Neutrophil (primary cell): ENCODE results near the gene DISC1.
A peak's percentile ranks its signal among the peaks of the same experiment; 100 is the strongest.
"Not testable (repeated sequence)": the region's sequence is repeated elsewhere in the genome, so short reads cannot be mapped to it uniquely, and the experiment has no call there.

Experiments used
- H3K27ac ChIP-seq: fragments of 200-600 bp; sonication (generic); 2 replicates; pipeline ENCODE4 v1.5.1; 2016; ENCODE audit warnings: mild to moderate bottlenecking, moderate library complexity
- H3K27me3 ChIP-seq: fragments of 200-600 bp; sonication (generic); 2 replicates; pipeline ENCODE4 v1.6.0; 2016; ENCODE audit warnings: mild to moderate bottlenecking
- H3K36me3 ChIP-seq: fragments of 200-600 bp; sonication (generic); 2 replicates; pipeline ENCODE4 v1.5.1; 2017
- H3K4me1 ChIP-seq, 2 experiments: fragments of 200-600 bp in 1 of 2; sonication (generic) in 1 of 2; 1 replicate in 1 of 2; 2 replicates in 1 of 2; pipeline versions ENCODE4 v1.5.1 to v1.6.1; 2013 to 2016; ENCODE audit warnings: low read depth in 1 of 2, low read length in 1 of 2, mild to moderate bottlenecking in 1 of 2, moderate library complexity in 1 of 2; ENCODE audit not compliant: control insufficient read depth in 1 of 2, insufficient read depth in 1 of 2
- H3K4me3 ChIP-seq, 2 experiments: fragments of 200-600 bp in 1 of 2; sonication (generic) in 1 of 2; 1 replicate in 1 of 2; 2 replicates in 1 of 2; pipeline ENCODE4 v1.5.1; 2013 to 2016; ENCODE audit warnings: low read depth in 1 of 2, low read length in 1 of 2, mild to moderate bottlenecking in 1 of 2, moderate library complexity in 1 of 2
- H3K9me3 ChIP-seq: fragments of 200-600 bp; sonication (generic); 2 replicates; pipeline ENCODE4 v1.5.1; 2016
- TF ChIP-seq, protein P1 (sequence below): fragments of 200-600 bp; sonication (generic); IDR thresholded peaks from 2 replicates; pipeline ENCODE4 v1.5.1; 2016; ENCODE audit warnings: antibody characterized with exemption

Gene DISC1

DNA sequence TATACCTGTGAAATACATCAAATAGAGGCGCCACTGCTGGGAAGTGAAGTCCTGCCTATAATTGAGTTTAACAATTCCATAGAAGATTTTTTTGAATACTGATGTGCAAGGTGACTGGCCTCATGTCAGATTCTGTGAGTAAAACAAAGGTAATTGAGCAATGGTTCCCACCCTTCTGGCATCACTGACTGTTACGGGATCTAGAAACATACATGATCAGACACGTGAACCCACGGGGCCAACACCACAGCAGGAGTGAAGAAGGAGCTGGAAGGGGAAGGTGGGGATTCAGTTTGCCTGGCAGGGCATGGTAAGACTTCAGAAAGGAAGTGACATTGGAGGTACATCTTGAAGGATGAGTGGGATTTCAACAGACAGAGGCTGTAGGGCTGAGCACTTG is 270.2 kb downstream of the DISC1 start:
- H3K27ac ChIP-seq = no peak overlapping the region

DNA sequence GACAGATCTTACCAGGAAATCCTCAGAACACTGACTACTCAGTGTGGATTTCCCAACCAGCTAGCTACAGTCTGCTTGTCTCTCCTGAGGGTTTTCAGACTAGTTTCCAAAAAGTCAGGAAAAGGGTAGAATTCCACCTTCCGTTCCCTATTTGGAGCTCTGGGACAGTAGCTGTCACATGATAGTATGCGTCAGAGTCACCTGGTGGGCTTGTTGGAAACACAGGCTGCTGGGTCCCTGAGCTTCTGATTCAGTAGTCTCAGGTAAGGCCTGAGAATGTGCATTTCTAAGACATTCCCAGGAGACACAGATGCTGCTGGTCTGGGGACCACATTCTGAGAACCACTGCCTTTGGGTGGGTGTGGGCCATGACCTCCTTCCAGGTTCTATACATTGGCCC is 272.5 kb downstream of the DISC1 start:
- H3K36me3 ChIP-seq = no peaks in the 10 kb centered on the region
- H3K4me1 ChIP-seq = no peaks in the 10 kb centered on the region
- no peak overlapping the region for H3K4me3 ChIP-seq
- TF ChIP-seq, protein P1, sequence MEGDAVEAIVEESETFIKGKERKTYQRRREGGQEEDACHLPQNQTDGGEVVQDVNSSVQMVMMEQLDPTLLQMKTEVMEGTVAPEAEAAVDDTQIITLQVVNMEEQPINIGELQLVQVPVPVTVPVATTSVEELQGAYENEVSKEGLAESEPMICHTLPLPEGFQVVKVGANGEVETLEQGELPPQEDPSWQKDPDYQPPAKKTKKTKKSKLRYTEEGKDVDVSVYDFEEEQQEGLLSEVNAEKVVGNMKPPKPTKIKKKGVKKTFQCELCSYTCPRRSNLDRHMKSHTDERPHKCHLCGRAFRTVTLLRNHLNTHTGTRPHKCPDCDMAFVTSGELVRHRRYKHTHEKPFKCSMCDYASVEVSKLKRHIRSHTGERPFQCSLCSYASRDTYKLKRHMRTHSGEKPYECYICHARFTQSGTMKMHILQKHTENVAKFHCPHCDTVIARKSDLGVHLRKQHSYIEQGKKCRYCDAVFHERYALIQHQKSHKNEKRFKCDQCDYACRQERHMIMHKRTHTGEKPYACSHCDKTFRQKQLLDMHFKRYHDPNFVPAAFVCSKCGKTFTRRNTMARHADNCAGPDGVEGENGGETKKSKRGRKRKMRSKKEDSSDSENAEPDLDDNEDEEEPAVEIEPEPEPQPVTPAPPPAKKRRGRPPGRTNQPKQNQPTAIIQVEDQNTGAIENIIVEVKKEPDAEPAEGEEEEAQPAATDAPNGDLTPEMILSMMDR = no peak
- no peaks in the 10 kb centered on the region for H3K9me3 ChIP-seq
- H3K27ac ChIP-seq = no peak overlapping the region
- H3K27me3 ChIP-seq = no peaks in the 10 kb centered on the region

More for the DNA sequence above, 270.2 kb downstream of the DISC1 start:
- H3K4me1 ChIP-seq = no peaks in the 10 kb centered on the region
- no peaks in the 10 kb centered on the region for H3K27me3 ChIP-seq
- H3K36me3 ChIP-seq = no peaks in the 10 kb centered on the region
- no peak overlapping the region for H3K4me3 ChIP-seq
- H3K9me3 ChIP-seq = no peaks in the 10 kb centered on the region
- TF ChIP-seq, protein P1 = no peak

DNA sequence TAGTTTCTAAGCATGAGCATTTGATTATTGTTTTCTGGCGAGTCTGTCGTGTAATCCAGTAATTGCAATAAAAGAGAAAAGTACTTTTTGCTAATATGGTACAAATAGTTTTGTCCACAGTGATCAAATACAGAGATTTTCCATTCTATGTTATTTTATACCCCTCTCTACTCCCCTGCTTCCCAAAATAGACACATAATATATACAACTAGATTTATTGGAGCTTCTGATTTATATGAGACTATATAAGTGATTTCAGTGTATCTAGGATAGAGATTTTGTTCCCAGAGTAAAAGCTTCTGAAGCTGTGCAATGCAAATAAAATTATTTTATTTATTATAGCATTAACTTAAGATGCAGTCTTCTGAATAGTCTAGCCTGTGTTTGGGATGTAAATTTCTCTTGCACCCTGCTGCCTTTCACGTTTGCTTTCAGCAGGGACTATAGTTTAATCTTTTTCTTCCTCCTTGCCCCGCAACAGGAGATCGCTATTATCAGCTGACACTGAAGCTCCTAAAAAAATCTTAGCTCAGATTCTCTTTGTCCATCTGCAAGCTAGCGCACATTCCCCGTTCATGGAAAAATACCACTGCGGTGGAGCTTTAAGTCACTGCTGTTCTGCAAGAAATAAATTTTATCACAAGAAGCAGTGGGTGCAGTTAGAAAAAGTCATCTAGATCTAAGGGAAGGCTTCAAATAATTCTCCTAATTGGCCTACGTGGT is 273.3 kb downstream of the DISC1 start:
- Histone ChIP-seq H3K4me3 (no peak overlapping the region), H3K27me3 (no peaks in the 10 kb centered on the region), H3K27ac (no peak overlapping the region), H3K4me1 (no peaks in the 10 kb centered on the region), H3K36me3 (no peaks in the 10 kb centered on the region), H3K9me3 (no peaks in the 10 kb centered on the region)
- TF ChIP-seq, protein P1 = no peak

DNA sequence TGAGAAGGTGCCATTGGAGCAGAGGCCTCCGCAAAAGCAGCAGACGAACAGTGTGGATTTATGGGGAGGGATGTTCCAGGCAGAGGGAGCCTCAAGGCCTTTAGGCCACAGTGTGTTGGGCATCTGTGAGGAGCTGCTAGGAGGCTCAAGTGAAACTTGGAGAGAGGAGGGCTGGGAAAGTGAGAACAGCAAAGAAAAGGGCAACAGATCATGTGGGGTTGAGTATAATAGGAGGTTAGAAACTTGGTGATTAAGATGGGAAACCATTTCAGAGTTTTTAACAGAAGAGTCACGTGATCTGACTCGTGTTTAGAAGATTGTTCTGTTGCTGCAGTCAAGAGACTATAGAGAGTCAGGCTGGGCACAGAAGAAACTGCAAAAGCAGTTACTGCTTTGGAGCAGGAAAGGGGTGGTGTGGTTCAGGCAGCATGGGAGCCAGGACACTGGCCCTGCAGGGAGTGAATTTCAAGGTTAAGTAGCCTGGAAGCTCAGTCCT is 277.0 kb downstream of the DISC1 start:
- no peaks in the 10 kb centered on the region for H3K27me3 ChIP-seq
- no peak overlapping the region for H3K27ac ChIP-seq
- TF ChIP-seq, protein P1 = no peak
- no peaks in the 10 kb centered on the region for H3K36me3 ChIP-seq
- H3K4me1 ChIP-seq = no peaks in the 10 kb centered on the region
- no peak overlapping the region for H3K4me3 ChIP-seq
- H3K9me3 ChIP-seq = no peaks in the 10 kb centered on the region

DNA sequence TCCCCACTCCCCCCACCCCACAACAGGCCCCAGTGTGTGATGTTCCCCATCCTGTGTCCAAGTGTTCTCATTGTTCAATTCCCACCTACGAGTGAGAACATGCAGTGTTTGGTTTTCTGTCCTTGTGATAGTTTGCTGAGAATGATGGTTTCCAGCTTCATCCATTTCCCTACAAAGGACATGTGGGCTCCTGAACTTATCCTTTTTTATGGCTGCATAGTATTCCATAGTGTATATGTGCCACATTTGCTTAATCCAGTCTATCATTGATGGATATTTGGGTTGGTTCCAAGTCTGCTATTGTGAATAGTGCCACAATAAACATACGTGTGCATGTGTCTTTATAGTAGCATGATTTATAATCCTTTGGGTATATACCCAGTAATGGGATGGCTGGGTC is 280.7 kb downstream of the DISC1 start:
- H3K27me3 ChIP-seq, H3K36me3 ChIP-seq, H3K4me1 ChIP-seq, H3K4me3 ChIP-seq, H3K27ac ChIP-seq, H3K9me3 ChIP-seq: not testable (repeated sequence)

DNA sequence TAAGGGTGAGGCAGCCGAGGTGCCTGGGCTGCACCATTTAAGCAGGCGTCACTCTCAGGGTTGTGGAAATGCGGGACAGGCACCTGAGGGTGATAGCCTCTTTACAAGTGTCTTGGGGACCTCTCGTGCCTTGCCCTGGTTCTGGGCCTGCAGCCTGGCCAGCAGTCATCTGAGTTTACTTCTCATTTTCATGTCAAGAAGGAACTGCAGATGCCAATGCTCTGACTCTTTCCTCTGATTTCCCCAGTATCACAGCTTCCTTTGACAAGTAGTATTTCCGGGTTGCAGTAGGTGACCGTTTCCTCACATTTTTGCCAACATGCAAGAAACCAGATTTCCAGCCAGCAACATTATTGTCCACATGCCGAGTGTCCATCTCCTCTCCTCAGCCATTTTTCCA is 286.9 kb downstream of the DISC1 start:
- Histone ChIP-seq H3K9me3 (no peaks in the 10 kb centered on the region), H3K36me3 (no peaks in the 10 kb centered on the region), H3K27ac (peak overlapping the region; percentile 79), H3K4me3 (no peak overlapping the region), H3K27me3 (no peaks in the 10 kb centered on the region), H3K4me1 (peaks cover 61% of the 10 kb centered on the region in 2 experiments)
- TF ChIP-seq, protein P1 = no peak
